Psoas muscle (tissue), 8 donors: ENCODE data around the gene SLC22A2. TPM values are rescaled to one million over a fixed set of nuclear protein-coding genes. Genes with fewer than 3 reads are reported as not detected.

Experiments used
- ATAC-seq, 4 donors: fragments of 200-7000 bp; cut with Tn5 transposase; one replicate each; pipeline ENCODE4 v1.9.1; 2020; ENCODE audit warnings: moderate library complexity in 3 of 4, mild to moderate bottlenecking in 2 of 4
- DNase-seq, 2 donors: peaks; one replicate each; pipeline ENCODE4 v3.0.0-alpha.2; 2020
- H3K27ac ChIP-seq: fragments of 200-600 bp; one replicate; pipeline ENCODE4 v1.8.0; 2022
- H3K27me3 ChIP-seq, 3 donors: fragments of 200-600 bp in 1 of 3; one replicate each; pipeline versions ENCODE4 v1.6.1 to v1.8.0; 2013 to 2022; ENCODE audit warnings: low read length in 2 of 3, mild to moderate bottlenecking in 2 of 3, moderate library complexity in 1 of 3; ENCODE audit not compliant: insufficient read depth in 3 of 3
- H3K36me3 ChIP-seq, 2 donors: fragments of 200-600 bp in 1 of 2; one replicate each; pipeline versions ENCODE4 v1.6.1 to v1.8.0; 2013 to 2022; ENCODE audit warnings: low read depth in 1 of 2, mild to moderate bottlenecking in 1 of 2, moderate library complexity in 1 of 2; ENCODE audit not compliant: insufficient read depth in 1 of 2
- H3K4me1 ChIP-seq: fragments of 200-600 bp; one replicate; pipeline ENCODE4 v1.8.0; 2022
- H3K4me3 ChIP-seq: fragments of 200-600 bp; one replicate; pipeline ENCODE4 v1.8.0; 2022; ENCODE audit warnings: mild to moderate bottlenecking
- H3K9me3 ChIP-seq: fragments of 200-600 bp; one replicate; pipeline ENCODE4 v1.8.0; 2022
- CTCF ChIP-seq: fragments of 200-600 bp; IDR thresholded peaks from one replicate; pipeline ENCODE4 v1.8.0; 2022; ENCODE audit warnings: antibody characterized with exemption
- WGBS, 3 donors: extraction: QIAGEN DNeasy Blood & Tissue Kit; methylation state at CpG; one replicate each; pipeline versions ENCODE4 v1.1.6 to v1.1.7; 2013; 5-methylcytosine and 5-hydroxymethylcytosine counted together
- intact Hi-C, 2 donors: fragments of 100-400 bp; cut with DNase I; formaldehyde crosslinking; loops; one replicate each; pipeline versions ENCODE4 v1.11.0 to v1.14.2; 2022
- polyA plus RNA-seq, 3 donors: library from polyadenylated mRNA; stranded (reverse); fragments of 200-250 nt; gene quantifications; one replicate each; pipeline ENCODE4 v1.2.3, GENCODE V29; 2013
- total RNA-seq, 4 donors: library from RNA; stranded (reverse); fragmentation: NEBNext Ultra II Directional in 2 of 4; extraction: Animal tissue kit (Norgen Biotek cat#: 25700) in 2 of 4; gene quantifications; one replicate each; pipeline versions ENCODE4 v1.2.1 to v1.2.4, GENCODE V29; 2021 to 2023
- donor health status: healthy with polysubstance abuse.
- donor health status: DM: no; HTN: no; CAD: no; lungs with moderate emphysema.
- donor health status: Bipolar disorder and iron deficiency.
- donor health status: healthy.
- donor health status: DM: yes; HTN: yes; CAD: no.
- donor health status: DM: no; HTN: no; CAD: no.
- donor health status: DM: no; HTN: no; CAD: no.
- donor health status: DM: yes; HTN: yes; CAD: no.

The SLC22A2 gene
- total and polyA plus RNA-seq, 7 donors = 0.06 to 0.75 (median 0.44) TPM; not detected in 1

DNA sequence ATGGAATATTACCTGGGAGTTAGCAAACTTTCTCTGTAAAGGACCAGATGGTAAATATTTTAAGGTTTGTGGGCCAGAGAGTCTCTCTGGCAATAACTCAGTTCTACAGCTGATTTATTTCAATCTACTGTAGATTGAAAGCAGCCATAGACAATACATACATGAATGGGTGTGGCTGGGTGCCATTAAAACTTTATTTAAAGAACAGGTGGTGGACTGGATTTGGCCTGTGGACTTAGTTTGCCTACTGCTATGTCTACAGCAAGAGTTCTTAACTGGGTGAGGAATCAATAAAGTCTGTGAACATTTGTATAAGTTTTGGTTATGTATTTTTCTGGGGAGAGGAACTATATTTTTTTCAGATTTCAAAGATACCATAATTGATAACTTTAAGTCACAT is 55.1 kb downstream of the SLC22A2 start:
- Histone ChIP-seq H3K9me3 (no peaks in the 10 kb centered on the region), H3K36me3 (no peaks in the 10 kb centered on the region), H3K4me1 (no peaks in the 10 kb centered on the region), H3K4me3 (no peak overlapping the region), H3K27me3 (no peaks in the 10 kb centered on the region), H3K27ac (no peak overlapping the region)
- intact Hi-C loops = no loop called here
- DNase-seq (no peak), ATAC-seq (no peak)
- no peak for TF ChIP-seq CTCF

DNA sequence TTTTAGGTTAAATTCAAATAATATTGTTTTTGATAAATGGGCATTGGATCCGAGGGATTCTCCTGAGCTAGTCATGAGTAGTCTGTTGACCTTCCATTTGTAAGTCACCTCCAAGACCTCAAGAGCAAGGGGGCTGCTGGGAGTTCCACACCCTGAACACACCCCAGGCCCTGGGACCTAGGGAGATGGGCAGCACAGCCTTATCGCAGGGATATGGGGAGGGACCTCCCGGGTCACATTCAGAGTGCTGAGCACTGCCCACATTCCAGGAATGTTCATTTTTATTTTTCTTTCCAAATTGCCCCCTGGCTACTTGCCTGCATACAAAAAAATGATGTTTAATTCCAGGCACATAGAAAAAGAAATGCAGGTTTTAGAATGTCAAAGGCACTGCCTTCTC is 55.5 kb downstream of the SLC22A2 start:
- intact Hi-C loops = no loop called here
- DNase-seq (no peak), ATAC-seq (no peak)
- Histone ChIP-seq H3K4me3 (no peak overlapping the region), H3K4me1 (no peaks in the 10 kb centered on the region), H3K36me3 (no peaks in the 10 kb centered on the region), H3K27me3 (no peaks in the 10 kb centered on the region), H3K27ac (no peak overlapping the region), H3K9me3 (no peaks in the 10 kb centered on the region)
- WGBS, 3 donors = 59 to 71% (median 64%) methylated on average over 3 of the region's 3 CpGs
- no peak for TF ChIP-seq CTCF

DNA sequence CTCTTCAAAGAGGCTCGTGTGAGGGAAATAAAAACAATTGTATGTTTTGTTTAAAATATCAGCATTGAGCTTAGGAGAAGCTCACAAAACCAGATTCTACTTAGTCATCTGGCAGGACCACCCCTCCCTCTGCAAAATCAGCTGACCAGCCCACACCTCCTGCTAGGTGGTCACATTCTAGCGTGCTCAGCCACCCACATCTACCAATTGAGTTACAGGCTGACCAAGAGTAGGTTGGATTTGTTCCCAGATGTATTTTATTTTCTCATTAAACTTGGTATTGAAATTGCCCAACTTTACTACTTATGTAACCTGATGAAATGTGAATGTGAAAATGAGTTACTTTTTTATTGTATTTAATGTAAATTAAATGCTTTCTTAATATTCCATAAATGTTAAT is 56.2 kb downstream of the SLC22A2 start:
- no peak for ATAC-seq
- intact Hi-C loops = no loop called here
- Histone ChIP-seq H3K27me3 (no peaks in the 10 kb centered on the region), H3K4me3 (no peak overlapping the region), H3K9me3 (no peaks in the 10 kb centered on the region), H3K36me3 (no peaks in the 10 kb centered on the region), H3K27ac (no peak overlapping the region), H3K4me1 (no peaks in the 10 kb centered on the region)
- no peak for DNase-seq
- WGBS, 3 donors = 59 to 77% (median 67%) methylated on average over 2 of the region's 2 CpGs
- TF ChIP-seq CTCF = no peak

DNA sequence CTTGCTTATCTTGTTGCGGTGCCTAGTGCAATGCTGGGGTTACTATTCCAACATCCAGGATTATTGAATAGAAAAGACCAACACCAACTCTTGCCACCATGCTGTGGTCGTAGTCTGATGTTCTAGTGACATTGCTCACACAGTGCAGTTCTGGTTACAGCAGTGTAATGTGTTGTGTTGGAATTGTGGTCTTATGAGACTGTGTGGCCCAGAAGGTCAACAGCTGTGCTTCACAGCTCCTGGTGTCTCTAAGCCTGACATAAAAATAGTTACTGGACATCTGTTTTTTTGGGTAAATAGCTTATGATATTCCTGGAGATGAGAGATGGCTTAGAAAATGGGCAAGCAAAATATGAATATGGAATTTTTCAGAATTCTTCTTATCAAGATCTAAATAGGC is 57.6 kb downstream of the SLC22A2 start:
- ATAC-seq = no peak
- intact Hi-C loops = no loop called here
- Histone ChIP-seq H3K4me3 (no peak overlapping the region), H3K36me3 (no peaks in the 10 kb centered on the region), H3K4me1 (no peaks in the 10 kb centered on the region), H3K9me3 (no peaks in the 10 kb centered on the region), H3K27ac (no peak overlapping the region), H3K27me3 (no peaks in the 10 kb centered on the region)
- WGBS, 3 donors = 78 to 88% (median 83%) methylated on average over 2 of the region's 2 CpGs
- no peak for DNase-seq
- no peak for TF ChIP-seq CTCF

DNA sequence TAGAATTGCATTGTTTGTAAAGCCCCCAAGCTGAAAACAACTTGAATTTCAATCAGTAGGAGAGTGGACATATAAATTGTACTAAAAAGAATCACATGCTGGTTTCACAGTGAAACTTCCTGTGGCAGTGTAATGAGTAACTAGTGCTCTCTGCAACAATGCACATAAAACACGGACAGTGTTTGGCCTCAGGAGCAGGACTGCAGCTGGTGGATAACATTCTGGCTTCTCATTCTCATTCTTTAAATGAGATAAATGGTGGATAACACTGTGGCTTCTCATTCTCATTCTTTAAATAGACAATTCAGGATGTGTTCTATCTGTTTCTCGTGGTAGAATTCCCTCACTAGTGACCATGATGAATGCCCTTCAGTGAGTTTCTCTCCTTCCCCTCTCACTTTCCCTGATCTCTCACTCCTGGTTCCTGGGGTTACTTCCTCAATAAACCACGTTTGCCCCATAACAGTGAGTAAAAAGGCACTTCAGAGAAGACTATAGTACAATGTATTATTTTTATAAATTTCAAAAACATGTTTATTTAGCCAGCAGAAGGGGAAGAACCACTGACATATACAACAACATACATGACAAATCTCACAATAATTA is 59.9 kb downstream of the SLC22A2 start:
- Histone ChIP-seq H3K4me1 (no peaks in the 10 kb centered on the region), H3K4me3 (no peak overlapping the region), H3K9me3 (peaks cover 12% of the 10 kb centered on the region), H3K36me3 (no peaks in the 10 kb centered on the region), H3K27me3 (no peaks in the 10 kb centered on the region), H3K27ac (no peak overlapping the region)
- DNase-seq = no peak
- intact Hi-C loops = no loop called here
- no peak for TF ChIP-seq CTCF
- ATAC-seq = no peak
- WGBS, 3 donors = 12 to 18% (median 16%) methylated on average over 3 of the region's 3 CpGs
